Naive thymus-derived CD4-positive, alpha-beta T cell (primary cell): ENCODE data around the gene GLIPR2. TPM values are rescaled to one million over a fixed set of nuclear protein-coding genes. Genes with fewer than 3 reads are reported as not detected.
"Not testable (repeated sequence)": the region's sequence is repeated elsewhere in the genome, so short reads cannot be mapped to it uniquely, and the experiment has no call there.

ENCODE experiments used
- ATAC-seq: fragments of 150-1000 bp; cut with Tn5 transposase; 2 replicates; pipeline ENCODE4 v1.10.0; 2021; ENCODE audit warnings: mild to moderate bottlenecking, moderate library complexity
- CTCF ChIA-PET: fragments of 350-600 bp; sonication (Branson Sonifier 250); formaldehyde crosslinking; loops from one replicate; lab custom pipeline; 2021; ENCODE audit warnings: antibody characterized with exemption; lab: Charles Lee
- POLR2A ChIA-PET: fragments of 350-600 bp; sonication (Branson Sonifier 250); formaldehyde crosslinking; loops from one replicate; lab custom pipeline; 2021; ENCODE audit warnings: antibody characterized with exemption, inconsistent platforms; lab: Charles Lee
- DNase-seq, 9 donors: peaks; one replicate each; pipeline versions ENCODE4 v3.0.0 to v3.0.0-alpha.2; 2020 to 2022; ENCODE audit warnings: mixed read lengths in 1 of 9
- H3K27ac ChIP-seq: one replicate; pipeline ENCODE4 v1.7.0; 2013; ENCODE audit warnings: mild to moderate bottlenecking, low read depth, low read length, moderate library complexity
- H3K27me3 ChIP-seq, 2 donors: one replicate each; pipeline ENCODE4 v1.7.0; 2013; ENCODE audit warnings: low read length in 2 of 2, mild to moderate bottlenecking in 2 of 2, moderate library complexity in 2 of 2; ENCODE audit not compliant: control insufficient read depth in 2 of 2, insufficient read depth in 2 of 2
- H3K36me3 ChIP-seq, 3 experiments: 1 replicate in 2 of 3; 2 replicates in 1 of 3; pipeline ENCODE4 v1.7.0; 2013; ENCODE audit warnings: low read length in 3 of 3, mild to moderate bottlenecking in 3 of 3, moderate library complexity in 1 of 3; ENCODE audit not compliant: insufficient read depth in 3 of 3, control insufficient read depth in 2 of 3
- H3K4me1 ChIP-seq, 2 donors: one replicate each; pipeline ENCODE4 v1.7.0; 2013; ENCODE audit warnings: low read length in 2 of 2, mild to moderate bottlenecking in 2 of 2, moderate library complexity in 1 of 2; ENCODE audit not compliant: control insufficient read depth in 2 of 2, insufficient read depth in 2 of 2
- H3K4me3 ChIP-seq: 2 replicates; pipeline ENCODE4 v1.7.0; 2013; ENCODE audit warnings: mild to moderate bottlenecking, low read length
- H3K9me3 ChIP-seq, 3 experiments: 1 replicate in 2 of 3; 2 replicates in 1 of 3; pipeline ENCODE4 v1.7.0; 2013; ENCODE audit warnings: low read length in 3 of 3; ENCODE audit not compliant: control insufficient read depth in 2 of 3
- H3K27ac Mint-ChIP-seq, 9 donors: one replicate each; pipeline ENCODE4 v1.8.0; 2020 to 2022; ENCODE audit warnings: mixed read lengths in 9 of 9, mild to moderate bottlenecking in 8 of 9, moderate library complexity in 5 of 9, inconsistent platforms in 2 of 9
- H3K27me3 Mint-ChIP-seq, 5 donors: one replicate each; pipeline ENCODE4 v1.8.0; 2021 to 2022; ENCODE audit warnings: mixed read lengths in 5 of 5, mild to moderate bottlenecking in 1 of 5
- H3K36me3 Mint-ChIP-seq, 5 donors: one replicate each; pipeline ENCODE4 v1.8.0; 2020 to 2022; ENCODE audit warnings: mixed read lengths in 5 of 5, mild to moderate bottlenecking in 3 of 5, inconsistent platforms in 1 of 5
- H3K4me1 Mint-ChIP-seq, 7 donors: one replicate each; pipeline ENCODE4 v1.8.0; 2020 to 2022; ENCODE audit warnings: mixed read lengths in 7 of 7, mild to moderate bottlenecking in 3 of 7, inconsistent platforms in 1 of 7
- H3K4me3 Mint-ChIP-seq, 10 donors: one replicate each; pipeline ENCODE4 v1.8.0; 2020 to 2022; ENCODE audit warnings: mild to moderate bottlenecking in 10 of 10, mixed read lengths in 10 of 10, moderate library complexity in 6 of 10, inconsistent platforms in 2 of 10
- H3K9me3 Mint-ChIP-seq, 11 donors: one replicate each; pipeline ENCODE4 v1.8.0; 2020 to 2022; ENCODE audit warnings: mixed read lengths in 11 of 11, mild to moderate bottlenecking in 4 of 11, inconsistent platforms in 1 of 11, moderate library complexity in 1 of 11
- intact Hi-C, 2 donors: fragments of 100-400 bp; cut with micrococcal nuclease; formaldehyde crosslinking; loops; one replicate each; pipeline ENCODE4 v1.15.1; 2023
- polyA plus RNA-seq, 2 donors: library from polyadenylated mRNA; unstranded; fragments of 300-500 nt; fragmentation: Illumina TruSeq; gene quantifications; one replicate each; pipeline ENCODE4 v1.2.3, GENCODE V29; 2021
- total RNA-seq, 6 experiments: library from RNA in 5 of 6; stranded (reverse) in 5 of 6; gene quantifications; 1 replicate in 5 of 6; 2 replicates in 1 of 6; pipeline ENCODE4 v1.2.3 and lab custom pipeline; 2021 to 2026

GLIPR2 gene
- total and polyA plus RNA-seq, 7 experiments from 2014 or later = 7.7 to 74.7 (median 38.8) TPM

GRCh38 chr9:36158122-36158521 lies 21.6 kb downstream of the GLIPR2 start:
- Mint-ChIP-seq H3K4me1 (peaks cover 11 to 31% (median 25%) of the 10 kb centered on the region in 7 donors), H3K9me3 (peaks cover 0 to 3% (median 0%) of the 10 kb centered on the region in 11 donors), H3K27ac (no peak overlapping the region), H3K27me3 (no peaks in the 10 kb centered on the region), H3K36me3 (peaks cover 0 to 55% (median 20%) of the 10 kb centered on the region in 5 donors), H3K4me3 (no peak overlapping the region)
- H3K27ac ChIP-seq = no peak overlapping the region
- no peaks in the 10 kb centered on the region for H3K9me3 ChIP-seq
- H3K27me3 ChIP-seq = no peaks in the 10 kb centered on the region
- H3K4me1 ChIP-seq = peaks cover 3 to 13% of the 10 kb centered on the region in 2 donors
- ChIA-PET CTCF (interaction anchor here (0.6 kb wide), 1 partner anchor 171 kb away, joined by 3 read pairs; no protein-coding TSS in a partner anchor), POLR2A (interaction anchor here (0.6 to 1.5 kb wide), 3 partner anchors 9 to 293 kb away, joined by 3 to 5 read pairs (median 4); no protein-coding TSS in a partner anchor)
- DNase-seq (no peak), ATAC-seq (no peak)
- peaks cover 0 to 12% (median 0%) of the 10 kb centered on the region in 3 experiments for H3K36me3 ChIP-seq
- intact Hi-C loops = no loop called here
- H3K4me3 ChIP-seq = no peak overlapping the region

DNA sequence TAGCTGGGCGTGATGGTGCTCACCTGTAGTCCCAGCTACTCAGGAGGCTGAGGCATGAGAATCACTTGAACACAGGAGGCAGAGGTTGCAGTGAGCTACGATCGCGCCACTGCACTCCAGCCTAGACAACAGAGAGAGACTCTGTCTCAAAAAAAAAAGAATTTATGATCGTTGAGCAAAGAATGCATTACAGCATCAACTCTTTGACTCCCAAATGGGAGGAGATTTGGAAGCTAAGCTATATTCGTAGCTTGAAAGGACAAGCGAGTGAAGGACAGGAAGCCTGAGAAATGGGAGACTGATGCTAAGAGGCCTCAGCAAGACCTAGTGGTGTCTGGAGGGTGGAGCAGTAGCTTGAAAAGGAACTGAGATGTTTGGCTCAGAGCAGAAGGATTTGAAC lies 22.4 kb downstream of the GLIPR2 start:
- H3K36me3 Mint-ChIP-seq = peaks cover 0 to 52% (median 20%) of the 10 kb centered on the region in 5 donors

GRCh38 chr9:36159509-36159908 lies 23.0 kb downstream of the GLIPR2 start:
- ChIA-PET POLR2A (interaction anchor here (1.4 to 1.5 kb wide), 2 partner anchors 10 to 16 kb away, joined by 4 to 6 read pairs; no protein-coding TSS in a partner anchor), CTCF (interaction anchor here (2.7 to 2.8 kb wide), 2 partner anchors 56 to 58 kb away, joined by 7 to 8 read pairs; no protein-coding TSS in a partner anchor)
- H3K4me3 Mint-ChIP-seq, H3K27ac ChIP-seq, H3K4me1 ChIP-seq, ATAC-seq, H3K9me3 ChIP-seq, H3K27me3 Mint-ChIP-seq, H3K27me3 ChIP-seq, H3K27ac Mint-ChIP-seq, H3K9me3 Mint-ChIP-seq, intact Hi-C loops, DNase-seq, H3K4me3 ChIP-seq: not testable (repeated sequence)
- H3K4me1 Mint-ChIP-seq = peaks cover under 1 to 22% (median 14%) of the 10 kb centered on the region in 7 donors
- H3K36me3 Mint-ChIP-seq = peaks cover 0 to 46% (median 14%) of the 10 kb centered on the region in 5 donors
- peaks cover 0 to 11% (median 0%) of the 10 kb centered on the region in 3 experiments for H3K36me3 ChIP-seq

More for the DNA sequence above, 22.4 kb downstream of the GLIPR2 start:
- intact Hi-C loops = no loop called here
- Mint-ChIP-seq H3K4me3 (no peak overlapping the region), H3K9me3 (peaks cover 0 to 3% (median 0%) of the 10 kb centered on the region in 11 donors), H3K27ac (peak overlapping the region in 1 of 9 donors; percentile 46), H3K27me3 (no peaks in the 10 kb centered on the region), H3K4me1 (peaks cover 7 to 26% (median 20%) of the 10 kb centered on the region in 7 donors)
- POLR2A ChIA-PET = interaction anchor here (0.6 to 1.5 kb wide), 3 partner anchors 9 to 294 kb away, joined by 4 to 6 read pairs (median 5); no protein-coding TSS in a partner anchor
- CTCF ChIA-PET = interaction anchor here (0.6 to 2.8 kb wide), 2 partner anchors 57 to 170 kb away, joined by 3 to 8 read pairs; no protein-coding TSS in a partner anchor
- DNase-seq (no peak), ATAC-seq (no peak)
- Histone ChIP-seq H3K4me1 (peaks cover 0 to 9% of the 10 kb centered on the region in 2 donors), H3K27ac (no peak overlapping the region), H3K4me3 (no peak overlapping the region), H3K9me3 (no peaks in the 10 kb centered on the region), H3K27me3 (no peaks in the 10 kb centered on the region), H3K36me3 (peaks cover 0 to 12% (median 0%) of the 10 kb centered on the region in 3 experiments)

DNA sequence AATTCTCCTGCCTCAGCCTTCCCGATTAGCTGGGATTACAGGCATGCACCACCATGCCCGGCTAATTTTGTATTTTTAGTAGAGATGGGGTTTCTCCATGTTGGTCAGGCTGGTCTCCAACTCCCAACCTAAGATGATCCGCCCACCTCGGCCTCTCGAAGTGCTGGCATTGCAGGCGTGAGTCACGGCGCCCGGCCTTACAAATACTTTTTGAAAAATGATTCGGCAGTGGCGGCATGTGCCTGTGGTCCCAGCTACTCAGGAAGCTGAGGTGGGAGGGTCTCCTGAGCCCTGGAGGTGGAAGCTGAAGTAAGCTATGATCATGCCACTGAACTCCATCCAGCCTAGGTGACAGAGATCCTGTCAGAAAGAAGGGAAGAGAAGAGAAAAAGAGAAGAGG lies 23.6 kb downstream of the GLIPR2 start:
- H3K4me1 ChIP-seq, intact Hi-C loops, H3K27me3 ChIP-seq, H3K4me3 ChIP-seq, H3K27me3 Mint-ChIP-seq, H3K9me3 ChIP-seq, H3K9me3 Mint-ChIP-seq, H3K36me3 ChIP-seq, H3K27ac ChIP-seq, DNase-seq, H3K4me3 Mint-ChIP-seq, ATAC-seq, POLR2A ChIA-PET: not testable (repeated sequence)
- CTCF ChIA-PET = interaction anchor here (2.7 to 2.8 kb wide), 2 partner anchors 57 to 59 kb away, joined by 7 to 8 read pairs; no protein-coding TSS in a partner anchor
- H3K27ac Mint-ChIP-seq = peak overlapping the region in 2 of 9 donors; percentile 30 to 41
- H3K36me3 Mint-ChIP-seq = peaks cover 0 to 43% (median 11%) of the 10 kb centered on the region in 5 donors
- H3K4me1 Mint-ChIP-seq = peaks cover 0 to 17% (median 10%) of the 10 kb centered on the region in 7 donors

DNA sequence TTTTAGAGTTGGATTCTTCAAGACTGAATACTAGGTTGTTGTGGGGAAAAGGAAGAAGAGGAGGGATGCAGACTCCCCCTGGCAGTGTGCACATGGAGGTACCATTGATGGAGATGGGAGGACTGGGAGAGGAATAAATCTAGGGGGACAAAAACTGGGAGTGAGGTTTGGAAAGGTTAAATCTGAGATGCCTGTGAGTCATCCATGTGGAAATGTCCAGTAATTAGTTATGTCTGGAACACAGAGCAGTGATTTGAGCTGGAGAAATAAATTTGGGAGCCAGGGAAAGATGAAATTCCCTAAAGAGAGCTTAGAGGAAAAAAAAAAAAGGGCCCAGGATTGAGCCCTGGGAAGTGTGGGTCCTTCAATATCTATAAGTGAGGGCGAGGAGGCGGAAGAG lies 24.7 kb downstream of the GLIPR2 start:
- Mint-ChIP-seq H3K9me3 (peaks cover 0 to 3% (median 0%) of the 10 kb centered on the region in 11 donors), H3K36me3 (peaks cover 0 to 42% (median 11%) of the 10 kb centered on the region in 5 donors), H3K4me3 (no peak overlapping the region), H3K4me1 (peaks cover under 1 to 19% (median 11%) of the 10 kb centered on the region in 7 donors), H3K27ac (peak overlapping the region in 7 of 9 donors; percentile 6 to 89 (median 63)), H3K27me3 (peaks cover 0 to 5% (median 0%) of the 10 kb centered on the region in 5 donors)
- DNase-seq (no peak), ATAC-seq (no peak)
- H3K4me1 ChIP-seq = peaks cover 0 to 2% of the 10 kb centered on the region in 2 donors
- ChIA-PET POLR2A (interaction anchor here (0.6 kb wide), 2 partner anchors 60 to 76 kb away, joined by 3 read pairs; no protein-coding TSS in a partner anchor), CTCF (interaction anchor here (2.7 to 2.8 kb wide), 2 partner anchors 58 to 60 kb away, joined by 7 to 8 read pairs; no protein-coding TSS in a partner anchor)
- peaks cover 0 to 8% (median 0%) of the 10 kb centered on the region in 3 experiments for H3K36me3 ChIP-seq
- no peaks in the 10 kb centered on the region for H3K27me3 ChIP-seq
- H3K27ac ChIP-seq = no peak overlapping the region
- no peaks in the 10 kb centered on the region for H3K9me3 ChIP-seq
- intact Hi-C loops = loop anchor here in 1 of 2 donors (1.0 kb wide), 1 partner anchor 9 kb away; no protein-coding TSS in a partner anchor
- H3K4me3 ChIP-seq = no peak overlapping the region

GRCh38 chr9:36162211-36162738 lies 25.7 kb downstream of the GLIPR2 start:
- CTCF ChIA-PET = interaction anchor here (1.3 to 9.8 kb wide), 3 partner anchors 22 to 60 kb away, joined by 4 to 270 read pairs (median 7); no protein-coding TSS in a partner anchor

More at GRCh38 chr9:36162211-36162738, 25.7 kb downstream of the GLIPR2 start:
- ATAC-seq = no peak
- Histone ChIP-seq H3K36me3 (peaks cover 0 to 3% (median 0%) of the 10 kb centered on the region in 3 experiments), H3K27ac (no peak overlapping the region), H3K9me3 (no peaks in the 10 kb centered on the region), H3K27me3 (no peaks in the 10 kb centered on the region), H3K4me3 (no peak overlapping the region), H3K4me1 (peaks cover 0 to 3% of the 10 kb centered on the region in 2 donors)
- Mint-ChIP-seq H3K4me1 (peaks cover 7 to 25% (median 17%) of the 10 kb centered on the region in 7 donors), H3K36me3 (peaks cover 0 to 37% (median 11%) of the 10 kb centered on the region in 5 donors), H3K27me3 (peaks cover 0 to 5% (median 0%) of the 10 kb centered on the region in 5 donors), H3K4me3 (no peak overlapping the region), H3K9me3 (peaks cover 0 to 3% (median 0%) of the 10 kb centered on the region in 11 donors), H3K27ac (peak overlapping the region in 5 of 9 donors; percentile 32 to 82 (median 63))
- intact Hi-C loops = no loop called here
- no peak for DNase-seq
- POLR2A ChIA-PET = interaction anchor here (0.6 kb wide), 1 partner anchor 62 kb away, joined by 3 read pairs; no protein-coding TSS in a partner anchor
